OCI-LY3 (cell line): ENCODE results near the gene SAMD7.

Source experiments
- EZH2phosphoT487 ChIP-seq: fragments of 200-600 bp; shearing (Covaris generic); IDR thresholded peaks from 2 replicates; pipeline ENCODE4 v1.6.1; 2018; ENCODE audit warnings: antibody characterized with exemption, mixed run types, low read depth
- TF ChIP-seq, protein P1 (sequence below): fragments of 200-600, 300-600 bp; sonication (generic); IDR thresholded peaks from 2 replicates; pipeline ENCODE4 v1.5.1; 2014; ENCODE audit warnings: antibody characterized with exemption, low read length, low read depth

DNA sequence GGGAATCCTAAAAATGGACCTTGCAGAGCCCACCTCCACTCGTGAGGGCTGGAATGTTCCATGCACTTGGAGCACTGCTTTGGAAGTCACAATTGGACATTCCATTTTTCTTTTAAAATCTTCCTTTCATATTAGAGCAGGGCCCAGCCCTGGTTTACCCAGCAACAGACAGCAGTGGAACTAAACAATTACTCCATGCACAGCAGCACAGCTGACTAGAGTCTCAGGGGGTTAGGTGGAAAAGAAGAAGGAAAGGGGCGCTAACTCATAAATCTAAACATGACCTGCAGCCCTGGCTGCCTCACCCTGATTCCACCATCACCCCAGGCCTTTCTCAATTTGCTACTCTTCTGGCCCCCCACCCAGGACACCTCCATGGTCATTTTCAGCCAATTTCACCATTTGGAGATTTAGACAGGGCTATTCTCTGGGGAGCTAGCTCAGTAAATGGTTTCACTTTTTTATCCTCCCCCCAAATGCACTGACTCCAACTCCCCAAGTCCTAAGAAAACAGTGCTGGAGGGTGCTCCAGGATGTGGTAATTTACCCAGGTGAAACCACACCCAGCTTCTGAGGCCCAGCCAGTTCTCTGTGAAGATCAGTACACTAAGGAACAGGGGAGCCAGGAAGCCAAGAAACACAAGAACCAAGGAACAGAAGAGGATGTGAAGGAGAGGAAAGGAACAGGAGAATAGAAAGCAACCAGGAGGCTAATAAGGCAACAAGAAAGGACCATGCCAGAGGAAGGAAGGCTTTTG is 40.1 kb upstream of the SAMD7 start:
- TF ChIP-seq, protein P1, sequence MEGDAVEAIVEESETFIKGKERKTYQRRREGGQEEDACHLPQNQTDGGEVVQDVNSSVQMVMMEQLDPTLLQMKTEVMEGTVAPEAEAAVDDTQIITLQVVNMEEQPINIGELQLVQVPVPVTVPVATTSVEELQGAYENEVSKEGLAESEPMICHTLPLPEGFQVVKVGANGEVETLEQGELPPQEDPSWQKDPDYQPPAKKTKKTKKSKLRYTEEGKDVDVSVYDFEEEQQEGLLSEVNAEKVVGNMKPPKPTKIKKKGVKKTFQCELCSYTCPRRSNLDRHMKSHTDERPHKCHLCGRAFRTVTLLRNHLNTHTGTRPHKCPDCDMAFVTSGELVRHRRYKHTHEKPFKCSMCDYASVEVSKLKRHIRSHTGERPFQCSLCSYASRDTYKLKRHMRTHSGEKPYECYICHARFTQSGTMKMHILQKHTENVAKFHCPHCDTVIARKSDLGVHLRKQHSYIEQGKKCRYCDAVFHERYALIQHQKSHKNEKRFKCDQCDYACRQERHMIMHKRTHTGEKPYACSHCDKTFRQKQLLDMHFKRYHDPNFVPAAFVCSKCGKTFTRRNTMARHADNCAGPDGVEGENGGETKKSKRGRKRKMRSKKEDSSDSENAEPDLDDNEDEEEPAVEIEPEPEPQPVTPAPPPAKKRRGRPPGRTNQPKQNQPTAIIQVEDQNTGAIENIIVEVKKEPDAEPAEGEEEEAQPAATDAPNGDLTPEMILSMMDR: no peak
- no peak for TF ChIP-seq EZH2phosphoT487
